Activated naive CD4-positive, alpha-beta T cell treated with anti-CD3 and anti-CD28 coated beads, Interleukin-2, amount 50 U/mL, for 16 hours (primary cell): ENCODE data around the gene NCOA7.
A peak's percentile ranks its signal among the peaks of the same experiment; 100 is the strongest.
"Not testable (repeated sequence)": the region's sequence is repeated elsewhere in the genome, so short reads cannot be mapped to it uniquely, and the experiment has no call there.

Experiments used
- DNase-seq: peaks from one replicate; pipeline ENCODE4 v3.0.0-alpha.2; 2020

NCOA7 gene

DNA sequence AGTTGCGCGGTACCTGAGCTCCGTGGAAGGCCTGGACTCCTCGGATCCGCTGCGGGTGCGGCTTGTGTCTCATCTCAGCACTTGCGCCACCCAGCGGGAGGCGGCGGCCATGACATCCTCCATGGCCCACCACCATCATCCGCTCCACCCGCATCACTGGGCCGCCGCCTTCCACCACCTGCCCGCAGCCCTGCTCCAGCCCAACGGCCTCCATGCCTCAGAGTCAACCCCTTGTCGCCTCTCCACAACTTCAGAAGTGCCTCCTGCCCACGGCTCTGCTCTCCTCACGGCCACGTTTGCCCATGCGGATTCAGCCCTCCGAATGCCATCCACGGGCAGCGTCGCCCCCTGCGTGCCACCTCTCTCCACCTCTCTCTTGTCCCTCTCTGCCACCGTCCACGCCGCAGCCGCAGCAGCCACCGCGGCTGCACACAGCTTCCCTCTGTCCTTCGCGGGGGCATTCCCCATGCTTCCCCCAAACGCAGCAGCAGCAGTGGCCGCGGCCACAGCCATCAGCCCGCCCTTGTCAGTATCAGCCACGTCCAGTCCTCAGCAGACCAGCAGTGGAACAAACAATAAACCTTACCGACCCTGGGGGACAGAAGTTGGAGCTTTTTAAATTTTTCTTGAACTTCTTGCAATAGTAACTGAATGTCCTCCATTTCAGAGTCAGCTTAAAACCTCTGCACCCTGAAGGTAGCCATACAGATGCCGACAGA lies 31.4 kb upstream of the NCOA7 start:
- DNase-seq = no peak

GRCh38 chr6:125759959-125760457 lies 30.8 kb upstream of the NCOA7 start:
- no peak for DNase-seq

GRCh38 chr6:125764121-125764671 lies 26.6 kb upstream of the NCOA7 start:
- DNase-seq = no peak

DNA sequence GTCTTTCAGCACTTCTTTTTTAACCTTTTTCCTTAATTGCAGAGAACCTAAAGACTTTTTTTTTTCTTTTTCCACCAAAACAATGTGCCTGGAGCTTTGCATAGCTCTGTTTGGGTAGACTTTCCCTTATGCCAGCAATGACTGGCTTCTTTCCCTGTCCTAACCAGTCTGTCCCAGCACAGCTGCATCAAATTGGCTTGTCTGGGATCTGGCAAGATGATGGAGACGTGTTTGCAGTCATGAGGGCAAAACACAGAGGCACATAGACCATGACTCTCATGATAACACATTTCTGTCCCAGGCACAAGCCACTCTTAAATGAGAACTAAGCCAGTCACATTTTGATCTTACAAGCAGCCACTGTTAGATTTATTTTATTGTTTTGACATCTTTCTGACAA lies 24.8 kb upstream of the NCOA7 start:
- no peak for DNase-seq

DNA sequence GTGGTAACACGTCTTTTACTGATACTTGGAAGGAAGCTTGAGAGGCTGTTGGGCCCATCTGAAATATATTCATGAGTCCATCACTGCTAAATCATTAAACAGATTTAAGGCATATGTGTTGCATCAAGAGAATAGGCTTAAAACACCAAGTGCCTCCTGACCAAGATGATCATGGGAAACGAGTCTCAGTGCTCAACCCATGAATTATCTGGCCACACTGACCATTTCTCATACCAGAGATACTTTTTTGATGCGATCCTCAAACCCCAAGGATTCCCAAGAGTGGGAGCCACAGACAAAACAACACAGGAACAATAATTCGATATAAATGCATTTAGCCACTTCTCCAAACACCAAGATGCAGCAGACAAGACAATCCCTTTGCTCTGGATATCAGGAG lies 24.1 kb upstream of the NCOA7 start:
- DNase-seq = no peak

GRCh38 chr6:125769147-125769783 lies 21.5 kb upstream of the NCOA7 start:
- DNase-seq = no peak

- no peak for DNase-seq
These were observed 17.1 kb upstream of the NCOA7 start for GRCh38 chr6:125773387-125774341.

GRCh38 chr6:125776107-125776826 lies 14.5 kb upstream of the NCOA7 start:
- not testable (repeated sequence) for DNase-seq

GRCh38 chr6:125779924-125780539 lies 10.7 kb upstream of the NCOA7 start:
- DNase-seq = peak; percentile 79

DNA sequence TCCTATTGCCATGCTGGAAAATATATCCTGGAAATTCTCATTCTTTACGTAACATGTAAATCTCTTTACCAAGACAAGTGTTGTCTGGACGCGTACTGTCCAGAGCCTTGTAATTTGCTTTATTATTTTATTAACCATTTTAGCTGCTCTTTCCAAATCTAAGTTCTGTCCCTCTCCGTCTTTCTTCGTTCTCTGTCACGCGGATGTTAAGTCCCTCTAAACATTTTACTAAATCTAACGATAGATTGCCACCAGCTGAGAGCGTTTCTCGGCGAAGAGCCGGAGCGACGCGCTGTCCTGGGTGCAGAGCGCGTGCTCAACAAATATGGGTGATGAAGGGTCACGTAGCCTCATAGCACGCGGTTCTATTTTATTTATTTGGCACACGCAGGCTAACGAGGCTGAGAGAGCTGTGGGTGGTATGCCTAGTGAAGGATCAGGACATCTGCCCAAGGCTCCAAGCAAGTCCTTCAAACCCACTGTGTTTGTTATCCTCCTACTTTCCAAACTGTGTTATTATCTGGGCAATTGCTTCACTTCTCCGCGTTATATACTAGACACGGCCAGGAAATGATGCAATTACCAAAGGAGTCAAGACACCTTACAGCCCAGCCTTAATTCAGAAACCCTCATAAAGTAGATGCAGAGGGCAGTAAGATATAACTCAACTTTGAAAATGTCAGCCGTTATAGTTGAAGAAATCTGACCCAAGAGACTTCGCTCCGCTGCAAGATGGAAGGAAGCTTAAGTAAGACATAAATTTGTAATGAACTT lies 10.0 kb upstream of the NCOA7 start:
- peak; percentile 61 for DNase-seq

DNA sequence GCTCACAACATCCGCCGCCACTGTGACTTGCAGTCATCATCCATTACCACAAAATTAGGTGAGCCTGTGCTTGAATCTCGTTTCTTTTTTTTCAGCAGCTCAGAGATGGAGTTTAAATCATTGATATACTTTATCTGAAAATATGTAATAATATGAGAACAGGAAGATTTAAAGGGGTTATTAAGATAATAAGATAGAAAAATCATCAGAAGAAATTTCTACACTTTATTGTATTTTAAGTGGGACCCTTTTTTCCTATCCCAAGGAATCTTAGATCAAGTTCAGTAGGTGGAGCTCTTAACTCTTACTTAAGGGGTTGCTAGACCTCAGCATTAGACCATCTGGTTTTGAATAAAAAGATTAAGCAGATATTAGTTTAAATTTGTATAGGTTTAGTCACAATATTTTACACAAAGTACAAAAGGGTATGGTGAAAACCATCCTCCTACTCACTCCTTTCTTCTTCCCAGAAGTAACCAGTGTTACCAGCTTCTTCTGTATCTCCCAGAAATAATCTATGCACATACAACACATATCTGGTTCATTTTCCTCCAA lies 9.4 kb upstream of the NCOA7 start:
- peak; percentile 58 for DNase-seq

- no peak for DNase-seq
These were observed 6.4 kb upstream of the NCOA7 start for GRCh38 chr6:125784365-125784764.

DNA sequence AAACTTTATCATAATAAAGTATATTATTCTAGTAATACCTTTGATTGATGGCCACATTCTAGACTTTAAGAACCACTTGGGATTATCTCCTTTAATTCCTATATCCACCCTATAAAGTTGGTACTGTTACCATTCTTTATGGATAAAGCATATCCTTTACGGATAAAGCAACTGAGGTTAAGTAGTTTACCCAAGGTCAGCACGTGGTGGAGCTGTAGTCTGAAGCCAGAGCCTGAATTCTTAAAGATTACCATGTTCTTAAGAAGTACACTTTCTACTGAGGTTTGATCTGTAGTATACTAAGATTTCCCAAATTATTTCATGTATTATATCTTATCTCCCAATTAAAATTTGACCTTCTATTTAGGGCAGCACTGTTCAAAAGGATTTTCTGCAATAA lies 3.0 kb upstream of the NCOA7 start:
- no peak for DNase-seq

DNA sequence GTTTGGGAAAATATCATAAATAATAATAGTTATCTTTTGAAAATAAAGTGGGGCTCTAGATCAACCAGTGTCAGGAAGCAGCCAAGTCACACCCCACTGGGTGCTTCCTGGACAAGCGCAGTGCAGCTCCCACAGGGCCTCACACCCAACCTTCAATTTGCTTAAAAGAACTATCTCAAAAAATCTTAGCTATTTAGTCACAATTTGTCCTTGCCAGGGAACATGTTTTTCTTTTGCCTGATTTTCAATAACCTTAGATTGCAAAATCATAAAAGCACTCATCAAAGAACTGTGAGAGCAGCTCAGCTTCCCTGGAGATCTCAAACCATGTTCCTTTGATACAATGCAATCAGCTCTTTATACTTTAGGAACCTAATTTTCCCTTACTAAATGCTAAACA lies 1.6 kb upstream of the NCOA7 start:
- DNase-seq = no peak

GRCh38 chr6:125789576-125790357 lies 993 bp upstream of the NCOA7 start:
- peak; percentile 43 for DNase-seq

DNA sequence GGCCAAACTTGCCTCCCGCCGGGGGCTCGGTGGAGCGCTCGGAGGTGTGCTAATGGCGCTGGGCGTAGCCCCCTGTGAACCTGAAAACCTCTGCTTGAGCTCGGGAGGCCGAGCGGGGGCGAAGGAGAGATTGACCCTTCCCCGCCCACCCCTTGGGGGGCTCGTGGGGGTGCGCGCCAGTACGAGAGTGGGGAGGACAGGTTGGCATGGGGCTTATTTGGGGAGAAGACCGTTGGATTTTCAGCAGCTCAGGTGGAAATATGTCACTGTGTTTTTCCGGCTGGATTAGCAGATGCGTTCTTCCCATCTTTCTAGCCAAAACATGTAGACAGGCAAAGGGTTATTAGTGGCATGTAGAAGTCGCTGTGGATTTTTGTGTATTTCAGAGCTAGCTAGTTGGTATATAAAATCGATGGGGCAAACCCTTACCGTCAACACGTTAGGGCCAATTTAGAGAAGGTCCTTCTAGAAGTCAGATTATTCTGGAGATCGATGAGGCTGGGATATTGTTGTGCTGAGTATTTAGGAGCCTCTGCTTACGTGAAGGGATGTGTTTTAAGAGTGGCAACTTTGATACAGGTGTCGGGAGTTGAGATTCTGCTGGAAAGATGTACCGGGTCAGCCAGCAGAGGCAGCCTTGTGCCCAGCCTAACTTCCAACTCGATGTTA lies 525 bp downstream of the NCOA7 start:
- DNase-seq = peak; percentile 46

DNA sequence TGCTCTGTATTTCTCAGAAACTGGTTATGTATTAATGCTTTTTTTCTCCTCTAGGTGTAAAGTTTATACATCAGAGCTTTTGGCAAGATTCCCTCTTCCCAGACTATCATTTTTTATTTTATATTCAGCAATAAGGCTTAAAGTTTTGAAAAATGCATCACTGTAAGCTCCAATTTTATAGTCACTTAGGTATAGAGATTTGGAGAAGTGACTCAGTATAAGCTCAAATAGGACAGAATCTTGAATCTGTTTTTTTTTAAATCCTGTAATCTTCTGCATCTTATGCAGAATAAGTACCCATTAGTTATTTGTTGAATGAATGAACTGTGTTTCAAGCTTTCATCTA lies 1.0 kb downstream of the NCOA7 start:
- DNase-seq = no peak

DNA sequence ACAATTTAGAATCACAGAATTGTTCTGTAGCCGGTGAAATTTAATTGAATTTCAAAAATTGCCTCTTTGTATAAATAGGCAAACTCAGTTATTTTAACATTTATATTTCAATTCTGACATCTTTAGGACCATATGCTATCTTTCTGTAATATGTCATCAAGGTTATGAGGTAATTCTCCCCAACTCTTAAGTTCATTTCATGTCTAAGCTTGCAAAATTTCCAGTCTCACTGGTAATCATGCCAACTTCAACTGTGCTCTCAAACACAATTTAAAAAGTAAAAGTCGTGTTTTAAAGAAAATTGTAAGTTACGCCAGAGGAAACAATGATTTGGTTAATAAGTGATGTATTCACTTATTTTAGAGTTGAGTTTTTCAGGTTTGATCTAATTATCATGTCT lies 1.4 kb downstream of the NCOA7 start:
- no peak for DNase-seq

- DNase-seq = no peak
These were observed 1.9 kb downstream of the NCOA7 start for GRCh38 chr6:125792680-125793079.

DNA sequence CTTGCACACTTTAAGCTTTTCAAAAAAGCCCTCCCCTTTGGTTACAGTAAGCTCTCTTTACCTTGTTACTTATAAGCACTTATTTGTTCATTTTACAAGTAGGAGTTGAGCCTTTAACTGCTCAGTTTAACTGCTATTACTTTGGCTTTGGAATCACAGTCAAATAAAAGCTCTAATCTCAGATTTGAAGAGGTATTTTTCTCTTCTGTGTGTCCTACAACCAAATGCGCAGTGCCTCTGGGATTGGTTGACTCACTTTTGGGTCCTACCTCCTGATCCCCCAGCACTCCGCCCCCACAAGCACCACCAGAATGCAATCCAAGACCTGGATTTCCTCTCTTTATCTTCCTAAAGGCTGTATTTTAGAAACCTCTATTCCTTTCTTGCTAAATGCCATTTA lies 2.5 kb downstream of the NCOA7 start:
- DNase-seq = no peak
